Lower lobe of right lung (tissue), 2 donors: ENCODE data around the gene TPO. TPM values are rescaled to one million over a fixed set of nuclear protein-coding genes. Genes with fewer than 3 reads are reported as not detected.

Experiments
- ATAC-seq, 2 donors: fragments of 200-7000 bp; cut with Tn5 transposase; one replicate each; pipeline ENCODE4 v1.9.1; 2020 to 2022; ENCODE audit warnings: mild to moderate bottlenecking in 2 of 2, moderate library complexity in 2 of 2
- DNase-seq: peaks from one replicate; pipeline ENCODE4 v3.0.0-alpha.2; 2020
- H3K27ac ChIP-seq: fragments of 200-600 bp; one replicate; pipeline ENCODE4 v1.8.0; 2022
- H3K27me3 ChIP-seq: fragments of 200-600 bp; one replicate; pipeline ENCODE4 v1.8.0; 2022; ENCODE audit warnings: low read depth
- H3K36me3 ChIP-seq: fragments of 200-600 bp; one replicate; pipeline ENCODE4 v1.8.0; 2022; ENCODE audit warnings: mild to moderate bottlenecking
- H3K4me1 ChIP-seq: fragments of 200-600 bp; one replicate; pipeline ENCODE4 v1.8.0; 2022
- H3K4me3 ChIP-seq: fragments of 200-600 bp; one replicate; pipeline ENCODE4 v1.8.0; 2022; ENCODE audit warnings: mild to moderate bottlenecking
- H3K9me3 ChIP-seq: fragments of 200-600 bp; one replicate; pipeline ENCODE4 v1.8.0; 2022
- intact Hi-C: fragments of 100-400 bp; cut with DNase I; formaldehyde crosslinking; loops from one replicate; pipeline ENCODE4 v1.11.0; 2022
- total RNA-seq: library from RNA; stranded (reverse); fragmentation: NEBNext Ultra II Directional; extraction: Animal tissue kit (Norgen Biotek cat#: 25700); gene quantifications from one replicate; pipeline ENCODE4 v1.2.1, GENCODE V29; 2021
- TF ChIP-seq, protein P1 (sequence below): fragments of 200-600 bp; IDR thresholded peaks from one replicate; pipeline ENCODE4 v1.8.0; 2022; ENCODE audit warnings: antibody characterized with exemption, mild to moderate bottlenecking
- donor health status: DM: no; HTN: yes; CAD: no; lungs with severe emphysema.

TPO gene
- total RNA-seq, 1 donor from 2014 or later: 0.21 TPM

- Histone ChIP-seq H3K27ac (no peak overlapping the region), H3K4me3 (no peak overlapping the region), H3K4me1 (no peaks in the 10 kb centered on the region), H3K9me3 (no peaks in the 10 kb centered on the region), H3K27me3 (peaks cover 3% of the 10 kb centered on the region), H3K36me3 (no peaks in the 10 kb centered on the region)
- ATAC-seq: no peak
- TF ChIP-seq, protein P1, sequence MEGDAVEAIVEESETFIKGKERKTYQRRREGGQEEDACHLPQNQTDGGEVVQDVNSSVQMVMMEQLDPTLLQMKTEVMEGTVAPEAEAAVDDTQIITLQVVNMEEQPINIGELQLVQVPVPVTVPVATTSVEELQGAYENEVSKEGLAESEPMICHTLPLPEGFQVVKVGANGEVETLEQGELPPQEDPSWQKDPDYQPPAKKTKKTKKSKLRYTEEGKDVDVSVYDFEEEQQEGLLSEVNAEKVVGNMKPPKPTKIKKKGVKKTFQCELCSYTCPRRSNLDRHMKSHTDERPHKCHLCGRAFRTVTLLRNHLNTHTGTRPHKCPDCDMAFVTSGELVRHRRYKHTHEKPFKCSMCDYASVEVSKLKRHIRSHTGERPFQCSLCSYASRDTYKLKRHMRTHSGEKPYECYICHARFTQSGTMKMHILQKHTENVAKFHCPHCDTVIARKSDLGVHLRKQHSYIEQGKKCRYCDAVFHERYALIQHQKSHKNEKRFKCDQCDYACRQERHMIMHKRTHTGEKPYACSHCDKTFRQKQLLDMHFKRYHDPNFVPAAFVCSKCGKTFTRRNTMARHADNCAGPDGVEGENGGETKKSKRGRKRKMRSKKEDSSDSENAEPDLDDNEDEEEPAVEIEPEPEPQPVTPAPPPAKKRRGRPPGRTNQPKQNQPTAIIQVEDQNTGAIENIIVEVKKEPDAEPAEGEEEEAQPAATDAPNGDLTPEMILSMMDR: no peak
- intact Hi-C loops: no loop called here
- DNase-seq: no peak
Measured at GRCh38 chr2:1497122-1497611, 83.9 kb downstream of the TPO start.

GRCh38 chr2:1498176-1498575 is 84.9 kb downstream of the TPO start:
- Histone ChIP-seq H3K4me3 (no peak overlapping the region), H3K27ac (no peak overlapping the region), H3K36me3 (no peaks in the 10 kb centered on the region), H3K4me1 (no peaks in the 10 kb centered on the region), H3K27me3 (peaks cover 3% of the 10 kb centered on the region), H3K9me3 (no peaks in the 10 kb centered on the region)
- peak; percentile 14 for DNase-seq
- no peak for ATAC-seq
- intact Hi-C loops: no loop called here
- TF ChIP-seq, protein P1: no peak

- ATAC-seq: no peak
- Histone ChIP-seq H3K4me3 (no peak overlapping the region), H3K27ac (no peak overlapping the region), H3K27me3 (peaks cover 3% of the 10 kb centered on the region), H3K36me3 (no peaks in the 10 kb centered on the region), H3K9me3 (no peaks in the 10 kb centered on the region), H3K4me1 (no peaks in the 10 kb centered on the region)
- DNase-seq: peak; percentile 32
- TF ChIP-seq, protein P1: no peak
- intact Hi-C loops: no loop called here
Measured at GRCh38 chr2:1499033-1499795, 86.0 kb downstream of the TPO start.

DNA sequence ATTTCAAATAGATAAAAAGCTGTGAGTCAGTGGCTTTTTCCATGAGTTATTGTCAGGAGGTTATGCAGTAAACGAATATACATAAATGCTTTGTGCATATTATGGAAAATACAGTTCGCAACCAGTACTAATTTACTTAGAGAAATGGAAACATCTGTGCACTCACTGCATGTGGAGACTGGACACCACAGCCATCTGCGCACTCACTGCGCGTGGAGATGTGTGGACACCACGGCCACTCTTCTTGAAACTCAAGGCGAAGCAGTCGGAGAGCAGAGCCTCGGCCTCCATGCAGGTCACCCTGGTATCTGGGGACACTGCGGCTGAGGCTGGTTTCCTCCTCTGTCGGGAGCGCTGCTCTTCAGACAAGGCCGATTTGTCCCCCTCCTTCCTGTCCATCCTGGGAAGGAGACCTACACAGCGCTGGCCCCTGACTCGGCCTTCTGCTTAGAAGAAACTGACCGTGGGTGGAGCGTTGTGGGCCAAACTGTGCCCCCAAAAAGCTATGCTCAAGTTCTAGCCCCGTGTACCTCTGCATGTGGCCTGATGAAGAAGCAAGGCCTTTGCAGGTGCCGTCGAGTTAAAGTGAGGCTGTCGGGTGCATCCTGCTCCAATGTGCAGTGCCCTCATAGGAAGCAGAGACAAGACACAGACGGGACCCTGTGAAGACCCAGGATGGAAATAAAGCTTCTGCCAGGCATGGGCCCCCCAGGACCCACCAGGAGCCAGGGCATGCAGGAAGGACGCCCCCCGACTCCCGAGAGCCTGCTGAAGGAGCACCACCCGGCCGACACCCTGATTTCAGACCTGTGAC is 88.0 kb downstream of the TPO start:
- Histone ChIP-seq H3K4me1 (no peaks in the 10 kb centered on the region), H3K4me3 (no peak overlapping the region), H3K27ac (no peak overlapping the region), H3K36me3 (no peaks in the 10 kb centered on the region), H3K9me3 (no peaks in the 10 kb centered on the region), H3K27me3 (peaks cover 3% of the 10 kb centered on the region)
- intact Hi-C loops: no loop called here
- TF ChIP-seq, protein P1: no peak
- DNase-seq (peak; percentile 37), ATAC-seq (no peak)

GRCh38 chr2:1501991-1502390 is 88.7 kb downstream of the TPO start:
- Histone ChIP-seq H3K9me3 (no peaks in the 10 kb centered on the region), H3K4me1 (no peaks in the 10 kb centered on the region), H3K4me3 (no peak overlapping the region), H3K36me3 (no peaks in the 10 kb centered on the region), H3K27ac (no peak overlapping the region), H3K27me3 (peaks cover 3% of the 10 kb centered on the region)
- DNase-seq (peak; percentile 13), ATAC-seq (no peak)
- TF ChIP-seq, protein P1: no peak
- intact Hi-C loops: no loop called here
